HepG2 (cell line): ENCODE measurements around the gene ABHD10. TPM values are rescaled to one million over a fixed set of nuclear protein-coding genes. Genes with fewer than 3 reads are reported as not detected.

Source experiments
- ARID3A ChIP-seq: IDR thresholded peaks from 2 replicates; pipeline ENCODE4 v1.6.1; 2012; ENCODE audit warnings: low read depth, low read length, improper control_type of control experiment
- ATRX ChIP-seq: sonication (generic); formaldehyde crosslinking; IDR thresholded peaks from 2 replicates; pipeline ENCODE4 v1.4.0; 2020; ENCODE audit warnings: missing genetic modification reagents, borderline replicate concordance
- ETS1 ChIP-seq: sonication (generic); formaldehyde crosslinking; IDR thresholded peaks from 2 replicates; pipeline ENCODE4 v1.4.0; 2020; ENCODE audit warnings: missing genetic modification reagents
- HNRNPL ChIP-seq: fragments of 200-400 bp; formaldehyde crosslinking; IDR thresholded peaks from 2 replicates; pipeline ENCODE4 v1.6.1; 2017; ENCODE audit warnings: mild to moderate bottlenecking, low read depth, low read length
- NFAT5 ChIP-seq: sonication (generic); formaldehyde crosslinking; IDR thresholded peaks from 2 replicates; pipeline ENCODE4 v1.4.0; 2020; ENCODE audit warnings: missing genetic modification reagents
- PAXIP1 ChIP-seq: sonication (generic); formaldehyde crosslinking; conservative IDR thresholded peaks from 2 replicates; pipeline ENCODE4 v1.4.0; 2020; ENCODE audit warnings: mild to moderate bottlenecking, missing genetic modification reagents, moderate library complexity
- ZNF577 ChIP-seq: sonication (generic); formaldehyde crosslinking; IDR thresholded peaks from 2 replicates; pipeline ENCODE4 v1.4.0; 2020; ENCODE audit warnings: mild to moderate bottlenecking, low read depth, missing genetic modification reagents, borderline replicate concordance
- polyA plus RNA-seq, 8 experiments: library from polyadenylated mRNA; depleted of rRNA in 3 of 8; stranded (reverse) in 7 of 8; unstranded in 1 of 8; fragments of >200 nt; fragmentation: Illumina TruSeq in 4 of 8; extraction: Trizol in 4 of 8; gene quantifications; 2 replicates each; pipeline versions ENCODE4 v1.2.1 to v1.2.3, GENCODE V29; 2011 to 2016; ENCODE audit warnings: low read depth in 4 of 8, missing spikeins in 1 of 8, mixed read lengths in 1 of 8; ENCODE audit not compliant: insufficient read depth in 1 of 8
- total RNA-seq, 5 experiments: library from RNA; depleted of rRNA; stranded (reverse); fragments of >200 nt; fragmentation: Illumina TruSeq; extraction: Trizol; gene quantifications; 2 replicates each; pipeline ENCODE4 v1.2.3, GENCODE V29; 2016; ENCODE audit warnings: low read depth in 1 of 5

Gene ABHD10
- total and polyA plus RNA-seq, 2 of the 13 experiments (the other 11 are each of a cell fraction or from before 2014, with no cell fraction given) = 22.8 to 50.2 TPM

- no peak for TF ChIP-seq NFAT5 (CRISPR knock-in tag)
- no peak for TF ChIP-seq ARID3A
- no peak for TF ChIP-seq ETS1 (CRISPR knock-in tag)
- TF ChIP-seq HNRNPL = no peak
- no peak for TF ChIP-seq ZNF577 (CRISPR knock-in tag)
- no peak for TF ChIP-seq ATRX
- TF ChIP-seq PAXIP1 (CRISPR knock-in tag) = no peak
These were observed 22.1 kb downstream of the ABHD10 start (continued) for GRCh38 chr3:112000966-112001365.
